ENCODE results near the gene JAG2.

Gene JAG2

GRCh38 chr14:105209091-105209490 lies 40.5 kb upstream of the JAG2 start:
- H3K4me3 ChIP-seq (ENCODE audit: low read depth, low read length) = no peak overlapping the region
- CTCF ChIA-PET = interaction anchor here (1.1 to 1.6 kb wide), 4 partner anchors 8 to 143 kb away, joined by 3 to 4 read pairs (median 3); no protein-coding TSS in a partner anchor
- DNase-seq (ENCODE audit: low read depth, low spot score) = no peak
- no peak for TF ChIP-seq CTCF (IDR thresholded peaks at IDR 0.05; ENCODE audit: insufficient read depth, low read length, missing control alignments)
- POLR2A ChIA-PET = no interaction called here

GRCh38 chr14:105208738-105209075 lies 40.1 kb upstream of the JAG2 start:
- ChIA-PET CTCF (interaction anchor here (1.1 to 1.6 kb wide), 3 partner anchors 17 to 143 kb away, joined by 3 to 4 read pairs (median 3); no protein-coding TSS in a partner anchor), POLR2A (no interaction called here)
- no peak overlapping the region for H3K4me3 ChIP-seq (ENCODE audit: low read depth, low read length)
- TF ChIP-seq CTCF (IDR thresholded peaks at IDR 0.05; ENCODE audit: insufficient read depth, low read length, missing control alignments) = no peak
- DNase-seq (ENCODE audit: low read depth, low spot score) = no peak

GRCh38 chr14:105207996-105208737 lies 39.6 kb upstream of the JAG2 start:
- TF ChIP-seq CTCF (IDR thresholded peaks at IDR 0.05; ENCODE audit: insufficient read depth, low read length, missing control alignments) = no peak
- no peak for DNase-seq (ENCODE audit: low read depth, low spot score)
- no peak overlapping the region for H3K4me3 ChIP-seq (ENCODE audit: low read depth, low read length)
- ChIA-PET POLR2A (no interaction called here), CTCF (interaction anchor here (1.1 to 1.6 kb wide), 2 partner anchors 17 to 118 kb away, joined by 3 to 4 read pairs; no protein-coding TSS in a partner anchor)

GRCh38 chr14:105207460-105207901 lies 38.9 kb upstream of the JAG2 start:
- ChIA-PET CTCF (interaction anchor here (0.9 to 1.0 kb wide), 3 partner anchors 74 to 145 kb away, joined by 3 read pairs; no protein-coding TSS in a partner anchor), POLR2A (no interaction called here)
- no peak for DNase-seq (ENCODE audit: low read depth, low spot score)
- H3K4me3 ChIP-seq (ENCODE audit: low read depth, low read length) = no peak overlapping the region
- TF ChIP-seq CTCF (IDR thresholded peaks at IDR 0.05; ENCODE audit: insufficient read depth, low read length, missing control alignments) = peak; percentile 5

GRCh38 chr14:105206873-105207272 lies 38.3 kb upstream of the JAG2 start:
- H3K4me3 ChIP-seq (ENCODE audit: low read depth, low read length) = no peak overlapping the region
- no peak for DNase-seq (ENCODE audit: low read depth, low spot score)
- ChIA-PET CTCF (interaction anchor here (0.9 to 1.0 kb wide), 3 partner anchors 75 to 145 kb away, joined by 3 read pairs; no protein-coding TSS in a partner anchor), POLR2A (no interaction called here)
- no peak for TF ChIP-seq CTCF (IDR thresholded peaks at IDR 0.05; ENCODE audit: insufficient read depth, low read length, missing control alignments)

- POLR2A ChIA-PET = no interaction called here
- H3K4me3 ChIP-seq (ENCODE audit: low read depth, low read length) = no peak overlapping the region
- no peak for TF ChIP-seq CTCF (IDR thresholded peaks at IDR 0.05; ENCODE audit: insufficient read depth, low read length, missing control alignments)
- CTCF ChIA-PET = interaction anchor here (1.0 kb wide), 1 partner anchor 41 kb away, joined by 3 read pairs; no protein-coding TSS in a partner anchor
- DNase-seq (ENCODE audit: low read depth, low spot score) = no peak
Measured at GRCh38 chr14:105205673-105206208, 37.2 kb upstream of the JAG2 start.
